22Rv1 (cell line): ENCODE results near the gene HIPK2.

Experiments used
- CTCF ChIP-seq: fragments of 450-650 bp; IDR thresholded peaks from 2 replicates; pipeline ENCODE4 v1.5.1; 2017; ENCODE audit warnings: mild to moderate bottlenecking
- ZFX ChIP-seq: fragments of 450-650 bp; IDR thresholded peaks from 2 replicates; pipeline ENCODE4 v1.6.1; 2017; ENCODE audit warnings: antibody characterized with exemption, borderline replicate concordance

GRCh38 chr7:139699640-139700504 is 77.9 kb downstream of the HIPK2 start:
- TF ChIP-seq CTCF: no peak; the same call in 1 of the 2 replicates
- TF ChIP-seq ZFX: no peak
